Pulmonary artery endothelial cell (primary cell): ENCODE data around the gene VILL. TPM values are rescaled to one million over a fixed set of nuclear protein-coding genes. Genes with fewer than 3 reads are reported as not detected.

Experiments used
- DNase-seq: peaks from one replicate; pipeline ENCODE4 v3.0.0-alpha.2; 2011; ENCODE audit warnings: low read depth, low spot score
- total RNA-seq: library from RNA; depleted of rRNA; stranded (reverse); fragments of >200 nt; gene quantifications from 2 replicates; pipeline ENCODE4 v1.2.3, GENCODE V29; 2014

Gene VILL
- 5.6 and 8.1 TPM in 2 replicates for total RNA-seq

GRCh38 chr3:37990527-37990926 lies at the start of gene VILL:
Gene VILL, plus strand, starts transcription at chr3:37990786. Its CDS starts 2,887 bp downstream, at chr3:37993673.
- no peak for DNase-seq

GRCh38 chr3:37941608-37942508 lies 48.7 kb upstream of the VILL start:
- no peak for DNase-seq

DNA sequence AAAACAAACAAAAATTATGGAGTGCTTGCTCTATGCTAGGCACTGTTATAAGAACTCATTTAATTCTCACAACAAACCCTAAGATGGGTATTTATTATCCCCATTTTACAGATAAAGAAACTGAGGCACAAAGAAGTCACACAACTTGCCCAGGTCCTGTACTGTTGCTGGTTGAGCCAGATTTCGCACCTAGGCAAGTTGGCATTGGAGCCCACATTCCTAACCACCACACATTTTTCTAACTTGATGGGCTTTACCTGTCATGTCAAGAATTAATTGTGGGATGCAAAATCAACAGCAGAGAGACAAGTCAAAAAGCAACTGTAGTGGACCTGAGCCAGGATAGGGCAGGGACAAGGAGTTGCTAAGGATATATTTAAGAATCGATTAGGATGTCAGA lies 47.9 kb upstream of the VILL start:
- no peak for DNase-seq

GRCh38 chr3:37943126-37943525 lies 47.5 kb upstream of the VILL start:
- no peak for DNase-seq

- DNase-seq = no peak
Measured at GRCh38 chr3:37943631-37944314, 46.8 kb upstream of the VILL start.

DNA sequence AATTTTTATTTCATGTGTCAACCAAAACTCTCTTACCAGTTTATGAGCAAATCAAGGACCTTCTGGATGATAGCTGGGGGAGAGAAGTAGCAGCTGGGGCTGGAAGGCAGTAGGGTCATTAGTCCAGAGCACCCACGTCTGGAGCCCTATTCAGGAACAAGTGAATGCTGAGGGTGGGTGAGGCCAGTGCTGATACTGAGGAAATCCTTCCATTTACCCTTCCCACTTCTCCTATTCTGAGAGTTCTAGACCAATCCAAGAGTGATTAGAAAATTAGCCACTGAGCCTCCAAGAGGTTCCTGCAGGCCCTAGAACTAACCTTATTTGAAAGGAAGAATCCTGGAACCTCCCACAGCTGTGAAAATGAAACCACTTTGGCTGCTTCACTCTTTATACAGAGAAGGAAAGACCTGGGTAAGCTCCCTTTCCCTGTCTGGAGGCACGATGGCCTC lies 46.2 kb upstream of the VILL start:
- no peak for DNase-seq

GRCh38 chr3:37945156-37945806 lies 45.3 kb upstream of the VILL start:
- no peak for DNase-seq

- peak; percentile 65 for DNase-seq
Measured at GRCh38 chr3:37945807-37946530, 44.6 kb upstream of the VILL start.

DNA sequence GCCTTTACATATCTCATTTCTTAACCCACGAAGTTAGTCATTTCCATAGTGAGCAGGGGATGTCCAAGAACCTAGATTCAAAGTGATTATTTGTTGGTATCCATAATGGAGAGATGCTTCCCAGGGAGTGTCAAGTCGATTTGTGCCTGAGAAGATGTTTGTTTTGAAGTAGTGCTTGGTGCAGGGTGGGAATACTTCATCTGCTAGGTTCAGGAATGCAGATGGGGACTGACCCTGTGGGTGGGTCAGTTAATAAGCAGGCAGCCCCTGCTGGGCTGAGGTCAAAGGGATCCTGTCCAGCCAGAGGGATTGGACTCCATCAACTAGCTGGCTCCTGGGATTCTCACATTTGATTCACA lies 44.1 kb upstream of the VILL start:
- no peak for DNase-seq

GRCh38 chr3:37949866-37950265 lies 40.7 kb upstream of the VILL start:
- no peak for DNase-seq

DNA sequence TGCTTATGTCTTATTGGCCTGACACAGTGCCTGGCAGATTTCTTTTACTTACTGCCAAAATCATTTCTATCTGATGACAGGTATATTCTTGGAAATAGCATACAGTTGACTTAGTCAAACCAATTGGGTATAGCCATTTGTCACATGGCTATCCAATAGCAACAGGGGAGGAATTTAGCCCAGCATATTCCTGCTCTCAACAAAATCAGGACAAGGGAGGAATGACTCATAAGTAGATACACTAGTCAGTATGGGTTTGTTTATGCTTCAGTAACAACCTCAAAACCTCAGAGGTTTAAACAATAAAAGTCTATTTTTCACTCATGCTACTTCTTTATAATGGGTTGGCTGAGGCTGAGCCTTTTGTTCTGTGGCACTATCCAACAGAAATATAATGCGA lies 38.0 kb upstream of the VILL start:
- no peak for DNase-seq

- no peak for DNase-seq
Measured at GRCh38 chr3:37953226-37953625, 37.4 kb upstream of the VILL start.

GRCh38 chr3:37953707-37954394 lies 36.7 kb upstream of the VILL start:
- DNase-seq = no peak

DNA sequence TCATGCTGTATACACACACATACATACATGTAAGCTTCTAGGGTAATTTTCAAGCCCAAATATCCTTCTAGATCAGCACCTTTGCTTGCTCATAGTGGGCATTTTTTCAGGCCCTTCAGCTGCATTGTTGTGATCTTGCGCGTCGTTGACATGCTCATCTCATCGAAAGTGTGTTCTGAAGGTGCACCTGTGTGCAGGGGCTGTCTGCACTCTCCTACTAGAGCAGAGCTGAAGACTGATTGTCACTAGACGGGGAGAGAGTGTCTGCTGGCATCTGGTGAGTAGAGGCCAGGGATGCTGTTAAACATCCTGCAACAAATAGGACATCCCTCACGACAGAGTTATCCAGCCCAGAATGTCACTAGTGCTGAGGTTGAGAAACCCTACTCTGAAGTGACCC lies 35.7 kb upstream of the VILL start:
- DNase-seq = no peak

GRCh38 chr3:37955918-37956707 lies 34.5 kb upstream of the VILL start:
- DNase-seq = no peak

GRCh38 chr3:37956723-37957538 lies 33.7 kb upstream of the VILL start:
- DNase-seq = no peak

DNA sequence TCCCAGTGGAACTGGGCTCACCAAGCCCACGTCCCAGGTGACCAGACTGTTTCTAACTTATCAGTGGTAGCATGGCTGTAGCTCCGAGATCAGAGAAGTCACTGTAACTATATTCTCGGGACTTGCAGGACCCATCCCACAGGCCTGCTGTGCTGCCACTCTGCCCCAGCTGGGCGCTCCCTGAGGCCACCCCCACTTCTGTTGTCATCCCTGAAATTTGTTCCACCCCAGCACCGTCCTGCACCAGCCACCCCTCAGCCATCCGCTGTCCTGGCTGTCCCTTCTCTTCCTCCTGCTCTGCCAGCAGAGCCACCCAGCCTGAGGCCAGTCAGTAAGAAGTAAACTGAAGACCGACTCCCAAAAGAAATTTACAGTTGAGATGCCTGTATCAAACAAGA lies 33.0 kb upstream of the VILL start:
- no peak for DNase-seq

- DNase-seq = no peak
Measured at GRCh38 chr3:37961622-37962431, 28.8 kb upstream of the VILL start.
